Sigmoid colon (tissue), 7 donors: Measurements from ENCODE around the gene GBP4. TPM values are rescaled to one million over a fixed set of nuclear protein-coding genes. Genes with fewer than 3 reads are reported as not detected.

ENCODE experiments used
- DNase-seq: peaks from one replicate; pipeline ENCODE4 v3.0.0-alpha.2; 2019
- H3K27ac ChIP-seq, 4 donors: fragments of 200-600 bp; sonication (generic); one replicate each; pipeline ENCODE4 v1.5.1; 2016 to 2019; ENCODE audit warnings: mild to moderate bottlenecking in 1 of 4
- H3K27me3 ChIP-seq, 3 donors: fragments of 200-600 bp; sonication (generic); one replicate each; pipeline ENCODE4 v1.5.1; 2019; ENCODE audit warnings: mild to moderate bottlenecking in 1 of 3
- H3K36me3 ChIP-seq, 4 donors: fragments of 200-600 bp; sonication (generic); one replicate each; pipeline ENCODE4 v1.5.1; 2016 to 2019
- H3K4me1 ChIP-seq, 4 donors: fragments of 200-600 bp; sonication (generic); one replicate each; pipeline ENCODE4 v1.5.1; 2017 to 2019
- H3K4me3 ChIP-seq, 4 donors: fragments of 200-600 bp; sonication (generic); one replicate each; pipeline ENCODE4 v1.5.1; 2017 to 2019; ENCODE audit warnings: mild to moderate bottlenecking in 2 of 4, moderate library complexity in 1 of 4
- H3K9me3 ChIP-seq, 4 donors: fragments of 200-600 bp in 3 of 4; sonication (generic) in 3 of 4; one replicate each; pipeline versions ENCODE4 v1.5.1 to v1.6.1; 2013 to 2019
- CTCF ChIP-seq, 4 experiments: fragments of 450-650 bp in 3 of 4; fragments of 200-600 bp in 1 of 4; IDR thresholded peaks; one replicate each; pipeline ENCODE4 v1.5.1; 2016 to 2019; ENCODE audit warnings: antibody characterized with exemption in 4 of 4, mild to moderate bottlenecking in 3 of 4, moderate library complexity in 2 of 4
- EP300 ChIP-seq, 4 donors: sonication (generic); formaldehyde crosslinking; IDR thresholded peaks; one replicate each; pipeline ENCODE4 v1.6.1; 2017; ENCODE audit warnings: antibody characterized with exemption in 4 of 4
- POLR2A ChIP-seq, 2 donors: fragments of 450-650 bp; IDR thresholded peaks; one replicate each; pipeline ENCODE4 v1.6.1; 2016; ENCODE audit warnings: antibody characterized with exemption in 2 of 2, mild to moderate bottlenecking in 2 of 2, moderate library complexity in 2 of 2
- POLR2AphosphoS5 ChIP-seq, 4 donors: sonication (generic); formaldehyde crosslinking; IDR thresholded peaks; one replicate each; pipeline ENCODE4 v1.6.1; 2017; ENCODE audit warnings: antibody characterized with exemption in 4 of 4
- WGBS, 2 donors: extraction: QIAGEN DNeasy Blood & Tissue Kit; methylation state at CpG; one replicate each; pipeline ENCODE4 v1.1.7; 2013; 5-methylcytosine and 5-hydroxymethylcytosine counted together
- intact Hi-C: fragments of 100-400 bp; cut with DNase I; formaldehyde crosslinking; loops from one replicate; pipeline ENCODE4 v1.15.1; 2023
- polyA plus RNA-seq, 3 donors: library from polyadenylated mRNA; stranded (reverse); fragments of 200-250 nt; gene quantifications; one replicate each; pipeline ENCODE4 v1.2.3, GENCODE V29; 2013
- total RNA-seq, 4 donors: library from RNA; depleted of rRNA; stranded (reverse); fragments of >200 nt; gene quantifications; one replicate each; pipeline ENCODE4 v1.1.0, GENCODE V29; 2016
- donor health status: healthy with polysubstance abuse.
- donor health status: Bipolar disorder and iron deficiency.
- donor health status: healthy.

GBP4 gene
- total and polyA plus RNA-seq, 7 donors = 1.8 to 26.1 (median 3.1) TPM

GRCh38 chr1:89211035-89211634 is 12.4 kb upstream of the GBP4 start:
- 90 to 91% methylated on average over 1 of the region's 1 CpG for WGBS, 2 donors
- DNase-seq = no peak
- Histone ChIP-seq H3K27me3 (no peaks in the 10 kb centered on the region), H3K9me3 (no peaks in the 10 kb centered on the region), H3K36me3 (no peaks in the 10 kb centered on the region), H3K27ac (no peak overlapping the region), H3K4me3 (no peak overlapping the region), H3K4me1 (no peaks in the 10 kb centered on the region)
- intact Hi-C loops = no loop called here
- TF ChIP-seq CTCF (IDR thresholded peaks at IDR 0.05) = no peak
- no peak for TF ChIP-seq EP300 (IDR thresholded peaks at IDR 0.05)
- no peak for TF ChIP-seq POLR2A (IDR thresholded peaks at IDR 0.05)
- no peak for TF ChIP-seq POLR2AphosphoS5 (IDR thresholded peaks at IDR 0.05)

GRCh38 chr1:89206373-89206772 is 7.6 kb upstream of the GBP4 start:
- H3K9me3 ChIP-seq = peaks cover 0 to 10% (median 0%) of the 10 kb centered on the region in 4 donors
- no peaks in the 10 kb centered on the region for H3K36me3 ChIP-seq
- TF ChIP-seq EP300 (IDR thresholded peaks at IDR 0.05) (no peak), POLR2A (IDR thresholded peaks at IDR 0.05) (no peak), POLR2AphosphoS5 (IDR thresholded peaks at IDR 0.05) (no peak), CTCF (IDR thresholded peaks at IDR 0.05) (no peak)
- H3K27me3 ChIP-seq = no peaks in the 10 kb centered on the region
- H3K27ac ChIP-seq = no peak overlapping the region
- 86 to 91% methylated on average over 3 of the region's 3 CpGs for WGBS, 2 donors
- intact Hi-C loops = no loop called here
- no peak for DNase-seq
- H3K4me1 ChIP-seq = no peaks in the 10 kb centered on the region
- no peak overlapping the region for H3K4me3 ChIP-seq

- Histone ChIP-seq H3K9me3 (peaks cover 0 to 10% (median 0%) of the 10 kb centered on the region in 4 donors), H3K4me3 (no peak overlapping the region), H3K4me1 (peaks cover 0 to 9% (median 3%) of the 10 kb centered on the region in 4 donors), H3K36me3 (no peaks in the 10 kb centered on the region), H3K27me3 (no peaks in the 10 kb centered on the region), H3K27ac (no peak overlapping the region)
- no peak for DNase-seq
- 87 to 98% methylated on average over 1 of the region's 1 CpG for WGBS, 2 donors
- no peak for TF ChIP-seq EP300 (IDR thresholded peaks at IDR 0.05)
- TF ChIP-seq POLR2A (IDR thresholded peaks at IDR 0.05) = no peak
- TF ChIP-seq CTCF (IDR thresholded peaks at IDR 0.05) = no peak
- no peak for TF ChIP-seq POLR2AphosphoS5 (IDR thresholded peaks at IDR 0.05)
- intact Hi-C loops = no loop called here
These were observed 4.4 kb upstream of the GBP4 start for GRCh38 chr1:89203166-89203565.

GRCh38 chr1:89201106-89201794 is 2.5 kb upstream of the GBP4 start:
- Histone ChIP-seq H3K9me3 (peaks cover 0 to 10% (median 0%) of the 10 kb centered on the region in 4 donors), H3K4me3 (no peak overlapping the region), H3K27me3 (peaks cover 0 to 13% (median 0%) of the 10 kb centered on the region in 3 donors), H3K27ac (no peak overlapping the region), H3K36me3 (no peaks in the 10 kb centered on the region), H3K4me1 (peaks cover 0 to 14% (median 3%) of the 10 kb centered on the region in 4 donors)
- WGBS, 2 donors = 68 to 86% methylated on average over 4 of the region's 4 CpGs
- no peak for TF ChIP-seq POLR2AphosphoS5 (IDR thresholded peaks at IDR 0.05)
- TF ChIP-seq CTCF (IDR thresholded peaks at IDR 0.05) = no peak
- TF ChIP-seq EP300 (IDR thresholded peaks at IDR 0.05) = no peak
- no peak for TF ChIP-seq POLR2A (IDR thresholded peaks at IDR 0.05)
- intact Hi-C loops = no loop called here
- no peak for DNase-seq
